Measurements from ENCODE around the gene PACS1.
"Not testable (repeated sequence)": the region's sequence is repeated elsewhere in the genome, so short reads cannot be mapped to it uniquely, and the experiment has no call there.

PACS1 gene

DNA sequence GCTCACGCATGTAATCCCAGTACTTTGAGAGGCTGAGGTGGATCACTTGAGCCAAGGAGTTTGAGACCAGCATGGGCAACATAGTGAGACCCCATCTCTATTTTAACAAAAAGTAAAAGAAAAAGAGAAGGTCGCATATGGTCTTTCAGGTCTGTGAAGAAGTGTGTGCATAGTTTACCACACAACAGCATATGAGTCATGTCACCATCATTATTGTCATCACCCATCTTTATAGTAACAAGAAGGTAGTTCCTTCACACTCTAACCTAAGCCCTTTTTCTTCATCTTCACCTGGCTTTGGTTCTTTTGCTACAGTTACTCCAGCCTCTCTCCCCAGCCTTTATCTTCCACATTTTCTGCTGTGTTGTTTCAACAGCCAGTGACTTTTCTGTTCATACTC, 39.2 kb downstream of the PACS1 start:
- no peak for DNase-seq (ENCODE audit: low read depth in 2 of 2)

DNA sequence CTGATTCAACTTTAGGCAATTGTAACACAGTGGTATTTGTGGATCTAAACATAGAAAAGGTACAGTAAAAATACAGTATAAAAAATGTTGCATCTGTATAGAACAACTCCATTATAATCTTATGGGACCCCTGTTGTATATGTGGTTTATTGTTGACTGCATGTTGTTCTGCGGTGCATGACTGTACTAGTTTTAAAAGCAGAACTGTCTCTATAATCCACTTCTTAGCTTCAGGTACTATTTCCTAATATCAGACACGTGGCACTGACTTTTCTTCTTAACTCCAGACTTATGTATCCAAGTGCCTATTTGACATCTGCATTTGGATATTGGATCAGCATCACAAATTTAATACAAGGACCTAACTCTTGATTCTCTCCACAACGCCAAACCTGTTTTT, 41.1 kb downstream of the PACS1 start:
- no peak for DNase-seq (ENCODE audit: low read depth in 2 of 2)

DNA sequence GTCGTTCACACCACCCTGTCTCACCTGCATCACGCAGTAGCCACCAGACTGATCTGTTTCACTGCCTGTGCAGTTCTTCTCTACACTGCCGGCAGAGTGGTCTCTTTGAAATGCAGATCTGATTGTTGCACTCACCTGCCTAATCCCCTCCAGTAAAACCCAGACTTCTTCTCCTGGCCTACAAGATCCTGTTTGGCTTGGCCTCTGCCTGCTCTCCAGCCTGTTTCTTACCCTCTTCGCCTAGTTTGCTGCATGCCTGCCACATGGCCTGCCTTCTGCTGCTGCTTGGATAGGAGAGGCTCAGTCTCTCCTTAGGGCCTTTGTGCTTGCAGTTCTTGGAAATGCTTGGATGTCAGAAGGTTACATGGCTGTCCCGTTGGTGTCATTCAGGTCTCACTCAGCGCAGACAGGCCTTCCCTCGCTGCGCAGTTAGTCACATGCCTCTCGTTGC, 42.0 kb downstream of the PACS1 start:
- no peak for DNase-seq (ENCODE audit: low read depth in 2 of 2)

DNA sequence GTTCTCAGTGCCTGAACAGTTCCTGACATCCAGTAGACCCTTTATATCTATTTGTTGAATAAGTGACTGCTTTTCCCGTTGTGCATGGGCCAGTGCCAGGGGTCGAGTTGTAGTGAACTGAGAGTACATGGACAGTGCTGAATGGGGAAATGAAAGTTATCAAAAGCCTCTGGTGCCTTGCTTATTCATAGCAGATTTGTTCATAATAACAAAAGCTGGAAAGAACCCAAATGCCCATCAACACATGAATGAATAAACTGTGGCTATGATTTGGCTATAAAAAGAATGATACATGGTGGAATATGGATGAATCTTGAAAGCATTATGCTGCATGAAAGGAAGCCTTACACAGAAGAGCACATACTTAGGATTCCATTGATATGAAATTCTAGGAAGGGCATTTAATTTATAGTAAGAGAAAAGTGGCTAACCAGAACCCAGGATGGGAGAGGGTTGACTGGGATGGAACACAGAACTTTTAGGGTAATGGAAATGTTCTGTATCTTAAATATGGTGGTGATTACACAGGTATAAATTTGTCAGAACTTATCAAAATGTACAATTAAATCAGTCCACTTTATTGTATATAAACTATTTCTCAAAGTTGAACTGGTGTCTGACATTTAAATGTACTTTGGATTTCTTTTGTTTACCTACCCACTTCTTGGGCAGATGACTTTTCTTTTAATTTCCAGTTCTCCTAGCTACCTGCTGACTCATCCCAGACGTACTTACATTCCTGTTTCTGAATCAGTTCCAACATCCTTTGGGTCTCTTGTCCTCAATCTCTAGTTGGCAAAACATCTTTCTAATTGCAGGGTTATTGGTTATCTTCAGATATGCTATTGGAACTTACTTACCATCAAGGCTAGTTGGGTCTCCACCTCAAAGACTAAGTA, 42.8 kb downstream of the PACS1 start:
- no peak for DNase-seq (ENCODE audit: low read depth in 2 of 2)

DNA sequence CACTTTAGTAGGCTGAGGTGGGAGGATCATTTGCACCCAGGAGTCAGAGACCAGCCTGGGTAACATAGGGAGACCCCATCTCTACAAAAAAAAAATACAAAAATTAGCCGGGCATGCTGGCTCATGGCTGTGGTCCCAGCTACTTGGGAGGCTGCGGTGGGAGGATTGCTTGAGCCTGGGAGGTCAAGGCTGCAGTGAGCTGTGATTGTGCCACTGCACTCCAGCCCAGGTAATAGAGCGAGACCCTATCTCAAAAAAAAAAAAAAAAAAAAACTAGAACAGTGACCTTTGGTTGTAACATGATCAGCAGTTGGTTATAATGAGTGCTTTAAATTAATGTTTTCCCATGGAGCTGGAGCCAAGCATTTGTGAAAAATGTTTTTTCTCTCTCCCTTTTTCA, 44.9 kb downstream of the PACS1 start:
- DNase-seq (ENCODE audit: low read depth in 2 of 2) = not testable (repeated sequence)

DNA sequence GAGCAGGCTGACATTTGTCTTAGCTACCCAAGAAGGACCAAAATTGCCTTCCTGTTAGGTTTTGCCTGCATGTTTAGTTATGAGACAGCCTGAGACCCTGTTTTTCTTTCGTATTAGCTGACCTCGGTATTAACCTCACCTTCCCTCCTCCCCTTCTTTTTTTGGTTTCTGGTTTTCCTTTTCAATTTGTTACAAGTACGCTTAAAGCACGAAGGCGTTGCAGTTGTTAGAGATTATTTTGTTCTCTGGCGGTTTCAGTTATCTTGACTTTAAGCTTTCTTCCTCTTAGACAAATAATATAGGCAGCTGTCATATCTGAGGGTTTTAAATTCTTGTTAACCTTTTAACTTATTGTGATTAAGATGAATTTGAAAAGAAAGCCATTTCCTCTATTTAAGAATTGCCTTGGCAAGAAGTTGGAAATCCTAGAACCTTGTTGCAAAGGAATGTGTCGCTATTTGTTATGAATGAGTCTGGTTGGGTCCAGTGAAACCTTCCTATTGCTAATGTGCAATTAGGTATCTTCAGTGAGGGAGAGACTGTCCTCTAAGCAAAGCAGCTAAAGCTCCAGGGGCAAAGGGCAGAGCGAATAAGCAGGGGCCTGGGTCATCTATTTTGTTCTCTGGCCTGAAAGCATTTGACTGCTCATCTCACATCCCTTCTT, 45.7 kb downstream of the PACS1 start:
- DNase-seq (ENCODE audit: low read depth in 2 of 2) = no peak

DNA sequence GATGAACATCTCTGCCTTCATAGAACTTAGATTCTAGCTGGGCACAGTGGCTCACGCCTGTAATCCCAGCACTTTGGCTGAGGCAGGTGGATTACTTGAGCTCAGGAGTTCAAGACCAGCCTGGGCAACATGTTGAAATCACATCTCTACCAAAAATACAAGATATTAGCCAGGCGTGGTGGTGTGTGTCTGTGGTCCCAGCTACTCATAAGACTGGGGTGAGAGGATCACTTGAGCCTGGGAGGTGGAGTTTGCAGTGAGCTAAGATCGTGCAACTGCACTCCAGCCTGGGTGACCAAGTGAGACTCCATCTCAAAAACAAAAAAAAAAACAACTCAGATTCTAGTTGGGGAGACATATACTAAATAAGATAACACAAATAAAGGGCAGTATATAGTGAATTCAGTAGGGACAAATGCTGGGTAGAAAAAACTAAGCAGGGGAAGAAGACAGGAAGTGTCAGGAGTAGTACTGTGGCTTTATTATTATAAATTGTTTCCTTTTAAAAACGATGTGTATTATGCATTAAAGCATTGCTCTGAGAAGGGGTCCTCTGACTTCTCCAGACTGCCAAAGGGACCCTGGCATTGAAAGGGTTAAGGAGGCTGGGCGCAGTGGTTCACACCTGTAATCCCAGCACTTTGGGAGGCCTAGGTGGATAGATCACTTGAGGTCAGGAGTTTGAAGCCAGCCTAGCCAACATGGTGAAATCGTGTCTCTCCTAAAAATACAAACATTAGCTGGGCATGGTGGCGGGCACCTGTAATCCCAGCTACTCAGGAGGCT, 46.7 kb downstream of the PACS1 start:
- no peak for DNase-seq (ENCODE audit: low read depth in 2 of 2)

DNA sequence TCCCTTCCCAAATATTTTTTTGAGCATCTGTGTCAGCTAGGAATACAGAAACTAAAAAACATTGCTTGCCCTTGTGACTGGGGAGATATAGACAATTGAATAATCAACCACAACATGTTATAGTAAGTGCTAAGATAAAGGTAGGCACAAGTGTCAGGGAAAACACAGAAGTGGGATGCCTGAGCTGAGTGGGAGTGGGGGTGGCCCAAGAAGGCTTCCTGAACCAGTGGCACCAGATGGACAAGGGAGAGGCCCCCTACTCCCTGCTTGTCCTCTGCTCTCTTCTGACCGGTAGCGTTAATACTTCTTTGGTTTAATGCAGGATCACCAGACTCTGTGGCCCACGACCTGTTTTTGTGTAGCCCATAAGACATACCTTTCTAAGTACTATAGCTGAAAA, 48.8 kb downstream of the PACS1 start:
- DNase-seq (ENCODE audit: low read depth in 2 of 2) = no peak

DNA sequence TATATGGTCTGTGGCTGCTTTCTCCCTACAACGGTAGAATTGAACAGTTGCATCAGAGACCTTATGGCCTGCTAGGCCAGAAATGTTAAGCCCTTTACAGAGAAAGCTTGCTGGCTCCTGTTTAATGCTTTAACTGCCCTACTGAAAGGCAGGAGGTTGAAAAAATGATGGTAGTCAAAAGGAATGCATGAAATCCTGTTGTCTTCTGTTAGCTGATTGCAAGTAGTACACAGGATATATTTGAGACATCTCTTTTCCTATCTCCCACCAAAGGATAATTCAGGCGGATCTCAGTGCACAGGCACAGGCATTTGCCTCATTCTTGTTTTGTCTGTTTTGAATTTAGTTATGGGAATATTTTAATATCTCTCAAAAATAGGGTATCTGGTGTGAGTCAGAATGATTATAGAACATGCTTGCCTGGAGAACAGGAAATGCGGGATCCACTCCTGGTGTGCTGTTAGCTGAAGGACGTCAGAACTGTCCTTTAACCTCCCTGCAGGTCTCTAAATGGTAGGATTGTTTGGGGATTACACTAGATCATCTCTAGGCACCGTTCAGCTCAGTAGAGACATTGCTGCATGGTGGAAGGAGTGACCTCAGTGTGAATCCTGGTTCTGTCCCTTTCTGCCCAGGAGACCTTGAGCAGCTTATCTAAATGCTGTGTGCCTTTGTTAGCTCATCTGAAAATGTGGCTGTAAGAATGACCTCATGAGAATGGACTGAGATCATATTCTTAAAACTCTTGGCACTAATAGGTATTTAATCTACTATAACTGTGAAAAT, 49.5 kb downstream of the PACS1 start:
- no peak for DNase-seq (ENCODE audit: low read depth in 2 of 2)

DNA sequence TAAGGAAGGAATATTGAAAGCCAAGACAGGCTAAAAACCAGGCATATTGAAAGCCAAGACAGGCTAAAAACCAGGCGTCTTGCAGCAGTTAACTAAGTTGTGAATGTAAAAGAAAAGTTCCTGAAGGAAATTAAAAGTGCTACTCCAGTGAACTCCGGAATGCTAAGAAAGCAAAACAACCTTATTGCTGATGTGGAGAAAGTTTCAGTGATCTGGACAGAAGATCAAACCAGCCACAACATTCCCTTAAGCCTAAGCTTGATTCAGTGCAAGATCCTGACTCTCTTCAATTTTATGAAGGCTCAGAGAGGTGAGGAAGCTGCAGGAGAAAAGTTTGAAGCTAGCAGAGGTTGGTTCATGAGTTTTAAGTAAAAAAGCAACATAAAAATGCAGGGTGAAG, 51.4 kb downstream of the PACS1 start:
- no peak for DNase-seq (ENCODE audit: low read depth in 2 of 2)

DNA sequence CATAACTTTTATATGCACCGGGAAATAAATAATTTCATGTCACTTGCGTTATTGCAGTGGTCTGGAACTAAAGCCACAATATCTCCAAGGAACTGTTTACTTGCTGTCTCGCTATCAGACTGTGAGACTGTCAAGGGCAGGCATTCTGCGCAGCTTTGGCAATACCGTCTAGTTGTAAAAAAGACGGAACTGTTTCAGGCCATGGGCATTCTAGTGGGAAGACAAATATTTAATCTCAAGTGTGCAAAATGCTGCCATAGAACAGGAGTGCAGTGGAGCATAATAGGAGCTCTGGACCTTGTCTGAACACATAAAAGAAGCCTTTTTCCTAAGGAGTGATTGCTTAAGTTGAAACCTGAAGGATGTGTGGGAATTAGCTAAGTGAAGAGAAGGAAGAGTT, 53.8 kb downstream of the PACS1 start:
- no peak for DNase-seq (ENCODE audit: low read depth in 2 of 2)

DNA sequence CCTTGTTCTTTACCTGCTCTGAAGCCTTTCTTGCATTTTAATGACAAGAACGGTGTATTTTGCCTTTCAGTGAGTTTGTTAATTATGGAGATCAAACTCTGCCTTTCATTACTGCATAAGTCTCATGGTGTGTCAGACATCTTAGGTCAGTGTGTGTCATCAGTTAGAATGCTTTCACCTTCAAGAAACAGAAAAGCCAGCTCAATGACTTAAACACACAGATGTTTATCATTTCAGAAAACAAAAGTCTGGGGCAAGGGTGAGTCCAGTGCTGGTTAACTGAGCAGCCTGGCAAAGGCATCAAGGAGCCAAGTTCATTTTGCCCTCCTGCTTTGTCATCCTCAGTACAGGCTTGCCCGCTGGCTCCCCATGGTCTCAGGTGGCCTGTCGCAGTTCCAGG, 54.5 kb downstream of the PACS1 start:
- no peak for DNase-seq (ENCODE audit: low read depth in 2 of 2)

DNA sequence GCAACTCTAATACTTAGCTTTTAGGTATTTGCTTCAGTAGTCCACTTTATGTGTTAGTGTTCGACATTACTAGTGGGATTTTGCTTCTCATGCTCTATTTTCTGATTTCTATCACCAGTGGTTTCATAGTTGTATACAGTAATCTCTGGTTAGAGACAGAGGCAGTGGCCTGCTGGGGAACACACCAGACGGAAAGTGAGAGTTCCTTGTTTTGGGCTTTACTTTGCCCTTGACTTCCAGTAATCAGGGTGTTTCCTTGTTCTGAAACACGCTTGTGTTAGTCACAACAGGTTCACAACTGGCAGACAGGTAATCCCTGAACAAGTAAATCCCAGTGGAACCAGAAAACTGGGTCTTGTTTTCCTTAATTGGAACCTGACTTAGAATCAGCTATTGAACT, 56.0 kb downstream of the PACS1 start:
- DNase-seq (ENCODE audit: low read depth in 2 of 2) = no peak

DNA sequence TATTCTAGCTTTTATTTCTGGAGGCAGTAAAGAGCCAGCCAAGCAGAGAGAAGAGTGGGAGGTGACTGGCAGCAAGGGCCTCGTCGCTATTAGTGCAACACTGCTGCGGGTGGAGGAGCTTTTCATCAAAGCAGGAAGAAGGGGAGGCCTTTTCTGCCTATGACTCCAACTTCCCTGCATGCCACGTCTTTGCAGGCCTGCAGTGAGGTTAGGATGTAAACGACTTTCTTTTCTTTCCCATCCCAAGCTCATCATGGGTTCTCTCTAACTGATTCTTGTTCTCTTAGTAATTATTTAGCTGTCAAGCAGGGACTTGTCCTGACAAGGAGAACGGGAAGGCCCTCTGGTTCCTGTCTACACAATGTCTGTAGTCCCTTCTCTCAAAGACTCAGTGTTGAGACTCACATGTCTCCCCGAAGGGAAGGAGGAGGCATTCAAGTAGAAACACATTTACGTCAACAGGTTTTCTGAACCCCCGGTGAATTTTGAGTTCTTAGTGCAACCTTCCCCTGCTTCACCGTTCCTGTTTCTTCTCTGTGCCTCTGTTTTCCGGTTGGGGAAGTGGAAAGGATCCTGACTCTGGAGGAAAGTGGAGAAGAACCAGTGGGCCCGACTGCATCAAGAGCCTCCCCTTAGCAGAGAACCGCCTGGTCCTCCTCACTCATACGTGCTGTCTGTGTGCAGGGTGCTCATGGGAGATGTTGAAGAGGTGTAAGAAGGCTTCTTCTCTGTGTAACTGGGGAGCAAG, 56.9 kb downstream of the PACS1 start:
- peak; percentile 36 to 39 for DNase-seq (ENCODE audit: low read depth in 2 of 2)

DNA sequence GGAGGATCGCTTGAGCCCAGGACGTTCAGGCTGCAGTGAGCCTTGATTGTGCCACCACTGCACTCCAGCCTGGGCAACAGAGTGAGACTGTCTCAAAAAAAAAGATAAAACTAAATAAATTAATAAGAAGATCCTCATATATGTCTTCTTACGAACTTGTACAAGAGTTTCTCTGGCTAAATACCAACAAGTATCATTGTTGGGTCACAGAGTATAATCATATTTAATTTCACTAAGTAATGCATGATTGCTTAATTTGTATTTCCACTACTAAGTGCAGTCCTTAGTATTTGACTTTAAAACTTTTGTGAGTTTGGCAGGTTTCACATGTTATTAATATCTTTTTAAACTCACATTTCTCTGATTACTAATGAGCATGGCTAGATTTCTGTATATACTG, 60.9 kb downstream of the PACS1 start:
- no peak for DNase-seq (ENCODE audit: low read depth in 2 of 2)

DNA sequence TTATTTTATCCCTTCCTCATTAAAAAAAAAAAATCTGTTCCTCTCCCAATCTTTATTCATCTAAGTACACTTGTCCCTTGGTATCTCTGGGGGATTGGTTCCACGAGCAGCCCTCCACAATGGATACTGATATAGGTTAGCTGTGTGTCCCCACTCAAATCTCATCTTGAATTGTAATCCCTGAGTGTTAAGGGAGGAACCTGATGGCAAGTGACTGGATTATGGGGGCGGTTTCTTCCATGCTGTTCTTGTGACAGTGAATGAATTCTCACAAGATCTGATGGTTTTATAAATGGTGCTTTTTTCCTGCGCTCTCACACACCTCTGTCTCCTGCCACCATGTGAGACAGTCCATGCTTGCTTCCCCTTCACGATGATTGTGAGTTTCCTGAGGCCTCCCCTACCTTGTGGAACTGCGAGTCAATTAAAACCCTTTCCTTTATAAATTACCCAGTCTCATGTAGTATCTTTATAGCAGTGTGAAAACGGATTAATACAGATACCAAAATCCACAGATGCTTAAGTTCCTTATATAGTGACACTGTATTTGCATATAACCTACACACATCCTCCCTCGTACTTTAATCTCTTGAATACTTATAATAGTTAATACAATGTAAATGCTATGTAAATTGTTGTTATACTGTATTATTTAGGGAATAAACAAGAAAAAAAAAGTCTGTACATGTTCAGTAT, 62.0 kb downstream of the PACS1 start:
- DNase-seq (ENCODE audit: low read depth in 2 of 2) = no peak

DNA sequence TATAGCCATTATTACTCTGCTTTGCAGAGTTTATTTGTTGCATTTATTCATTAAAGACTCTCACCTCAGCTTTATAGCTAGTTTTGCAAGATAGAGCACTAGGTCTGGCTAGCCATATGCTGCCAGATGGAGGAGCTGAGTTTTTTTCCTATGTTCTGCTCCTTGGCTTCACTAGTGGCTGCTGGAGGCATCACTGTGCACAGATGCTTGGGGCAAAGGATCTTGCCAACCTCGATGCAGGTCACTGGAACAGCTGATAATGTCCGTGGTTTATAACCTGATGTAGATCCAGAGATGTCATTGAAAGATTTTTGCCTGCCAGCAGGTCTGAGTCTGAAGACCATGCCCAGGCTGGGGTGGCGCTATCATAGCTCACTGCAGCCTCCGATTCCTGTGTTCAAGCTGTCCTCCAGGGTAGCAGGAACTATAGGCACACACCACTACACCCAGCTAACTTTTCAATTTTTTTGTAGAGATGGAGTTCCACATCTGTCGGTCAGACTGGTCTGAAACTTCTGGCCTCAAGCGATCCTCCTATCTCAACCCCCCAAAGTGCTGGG, 63.2 kb downstream of the PACS1 start:
- DNase-seq (ENCODE audit: low read depth in 2 of 2) = no peak

DNA sequence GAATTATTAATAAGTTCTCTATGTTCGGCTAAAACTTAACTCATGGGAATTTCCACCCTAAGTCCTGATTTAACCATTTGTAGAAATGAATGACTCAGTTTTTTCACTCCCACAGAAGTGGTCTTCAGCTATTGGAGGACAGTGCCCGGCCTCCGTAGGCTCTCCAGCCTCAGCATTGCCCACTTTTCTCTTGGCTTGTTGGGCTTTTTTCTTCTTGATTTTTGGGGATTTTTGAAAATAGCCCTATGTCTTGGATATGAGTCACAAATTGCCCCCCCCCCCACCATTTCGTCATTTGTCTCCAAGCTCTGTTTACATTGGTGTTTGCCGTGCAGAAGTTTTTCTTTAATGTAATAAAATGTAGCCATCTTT, 66.7 kb downstream of the PACS1 start:
- no peak for DNase-seq (ENCODE audit: low read depth in 2 of 2)

DNA sequence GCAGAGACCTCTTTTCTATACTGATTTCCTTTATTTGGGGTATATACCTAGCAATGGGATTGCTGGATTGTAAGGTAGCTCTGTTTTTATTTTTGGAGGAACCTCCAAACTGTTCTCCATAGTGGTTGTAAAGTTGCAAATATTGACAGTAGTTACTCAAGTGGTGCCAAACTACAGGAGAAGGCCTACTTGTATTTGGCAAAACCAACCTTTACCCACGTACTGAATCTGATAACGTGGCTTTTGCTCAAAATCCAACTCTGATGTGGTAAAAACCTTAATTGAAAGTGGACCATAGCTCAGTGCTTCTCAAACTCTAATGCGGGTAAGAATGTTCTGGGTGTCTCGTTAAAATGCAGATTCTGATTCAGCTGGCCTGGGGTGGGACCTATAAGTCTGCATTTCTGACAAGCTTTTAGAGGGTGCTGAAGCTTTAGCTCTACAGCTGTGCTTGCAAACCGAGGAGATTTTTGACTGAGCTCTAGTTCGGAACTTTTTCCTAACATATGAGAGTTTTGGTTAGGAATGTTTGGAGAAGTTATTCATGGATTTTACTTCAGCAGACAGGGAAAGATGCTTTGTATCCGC, 69.8 kb downstream of the PACS1 start:
- DNase-seq (ENCODE audit: low read depth in 2 of 2) = no peak
